K562 (cell line): ENCODE measurements around the gene SVOP. TPM values are rescaled to one million over a fixed set of nuclear protein-coding genes. Genes with fewer than 3 reads are reported as not detected.

ENCODE experiments used
- ATAC-seq: fragments of 200-7000 bp; cut with Tn5 transposase; 3 replicates; pipeline ENCODE4 v1.9.1; 2020; ENCODE audit warnings: moderate library complexity
- BruUV-seq: library from RNA; stranded (reverse); fragments of 400-500 nt; replicated peaks from 2 replicates; lab custom pipeline; 2021; lab: Mats Ljungman, UMichigan
- CTCF ChIA-PET: fragments of 300-600 bp; formaldehyde crosslinking; extraction: SDS; loops from one replicate; lab custom pipeline; 2021; ENCODE audit warnings: low intra/inter-chr PET ratio; lab: Yijun Ruan, JAX
- POLR2A ChIA-PET: fragments of 300-600, 350-650 bp; sonication (Branson Sonifier 250); formaldehyde crosslinking; extraction: SDS; loops from one replicate; lab custom pipeline; 2021; ENCODE audit warnings: antibody characterized with exemption, inconsistent platforms; lab: Yijun Ruan, JAX
- DNase-seq, 4 experiments: peaks; one replicate each; pipeline versions ENCODE4 v3.0.0 to v3.0.0-alpha.2; 2011 to 2018; ENCODE audit warnings: low spot score in 3 of 4, mixed read lengths in 3 of 4; ENCODE audit errors: extremely low read depth in 1 of 4
- FAIRE-seq: peaks from 2 replicates; lab custom pipeline; 2011; peaks lifted over from hg19 to GRCh38; lab: Jason Lieb, UNC
- H2AFZ ChIP-seq: 2 replicates; pipeline ENCODE4 v1.6.0; 2011; ENCODE audit warnings: low read depth, low read length, control low read depth, inconsistent platforms
- H3K27ac ChIP-seq: fragments of 200-600 bp; 3 replicates; pipeline ENCODE4 v1.8.0; 2011; ENCODE audit warnings: low read depth, mild to moderate bottlenecking, control low read depth, inconsistent platforms, low read length, moderate library complexity, mixed read lengths; ENCODE audit errors: extremely low read depth
- H3K27me3 ChIP-seq, 2 experiments: fragments of 300-600 bp in 1 of 2; 2 replicates in 1 of 2; 3 replicates in 1 of 2; pipeline versions ENCODE4 v1.6.0 to v1.8.0; 2011; ENCODE audit warnings: inconsistent platforms in 2 of 2, low read length in 2 of 2, mild to moderate bottlenecking in 1 of 2, mixed read lengths in 1 of 2, moderate library complexity in 1 of 2; ENCODE audit not compliant: control insufficient read depth in 2 of 2, insufficient read depth in 2 of 2
- H3K36me3 ChIP-seq: fragments of 300-600 bp; 3 replicates; pipeline ENCODE4 v1.8.0; 2011; ENCODE audit warnings: mild to moderate bottlenecking, low read length, inconsistent platforms; ENCODE audit not compliant: control insufficient read depth, insufficient read depth
- H3K4me1 ChIP-seq, 2 experiments: fragments of 200-600 bp in 1 of 2; replicated peaks in 1 of 2; 2 replicates in 1 of 2; 3 replicates in 1 of 2; pipeline versions ENCODE4 v1.5.1 to v1.8.0; 2011; ENCODE audit warnings: inconsistent platforms in 2 of 2, low read length in 2 of 2, mild to moderate bottlenecking in 1 of 2, mixed read lengths in 1 of 2, moderate library complexity in 1 of 2; ENCODE audit not compliant: control insufficient read depth in 2 of 2, insufficient read depth in 2 of 2
- H3K4me2 ChIP-seq: 2 replicates; pipeline ENCODE4 v1.6.1; 2011; ENCODE audit warnings: low read length, control low read depth, inconsistent platforms, mixed read lengths; ENCODE audit not compliant: insufficient read depth
- H3K4me3 ChIP-seq: fragments of 200-600 bp; sonication (generic), shearing (Covaris generic); 2 replicates; pipeline ENCODE4 v1.5.1; 2016; ENCODE audit warnings: control low read depth, inconsistent platforms
- H3K79me2 ChIP-seq: fragments of 200-600 bp; 3 replicates; pipeline ENCODE4 v1.8.0; 2011; ENCODE audit warnings: low read length, inconsistent platforms; ENCODE audit not compliant: control insufficient read depth, insufficient read depth
- H3K9ac ChIP-seq, 2 experiments: 2 replicates each; pipeline versions ENCODE4 v1.6.0 to v1.6.1; 2011; ENCODE audit warnings: low read depth in 2 of 2, low read length in 2 of 2, control low read depth in 1 of 2, inconsistent platforms in 1 of 2, mild to moderate bottlenecking in 1 of 2, mixed read lengths in 1 of 2; ENCODE audit not compliant: insufficient read depth in 1 of 2
- H3K9me1 ChIP-seq: one replicate; pipeline ENCODE4 v1.6.0; 2011; ENCODE audit warnings: inconsistent platforms, mild to moderate bottlenecking, low read length, moderate library complexity; ENCODE audit not compliant: control insufficient read depth, insufficient read depth
- H3K9me3 ChIP-seq: replicated peaks from 2 replicates; pipeline ENCODE4 v1.5.1; 2011; ENCODE audit warnings: low read depth, low read length, inconsistent platforms; ENCODE audit not compliant: control insufficient read depth, insufficient read depth
- H4K20me1 ChIP-seq: replicated peaks from 2 replicates; pipeline ENCODE4 v1.6.1; 2011; ENCODE audit warnings: low read length, inconsistent platforms, mixed read lengths; ENCODE audit not compliant: control insufficient read depth, insufficient read depth
- MYBL2 ChIP-seq, 2 experiments: fragments of 450-650 bp in 1 of 2; sonication (generic) in 1 of 2; formaldehyde crosslinking in 1 of 2; IDR thresholded peaks; 2 replicates each; pipeline versions ENCODE4 v1.6.1 to v1.8.1; 2017 to 2022; ENCODE audit warnings: borderline replicate concordance in 1 of 2, inconsistent platforms in 1 of 2, low read depth in 1 of 2, mild to moderate bottlenecking in 1 of 2, missing genetic modification reagents in 1 of 2, moderate library complexity in 1 of 2
- ZNF589 ChIP-seq: fragments of 200-800 bp; sonication (Bioruptor generic); IDR thresholded peaks from 2 replicates; pipeline ENCODE4 v1.6.1; 2016; ENCODE audit warnings: low read depth, missing genetic modification characterization, missing compliant biosample characterization
- ZNF766 ChIP-seq: fragments of 200-800 bp; sonication (Bioruptor generic); conservative IDR thresholded peaks from 2 replicates; pipeline ENCODE4 v1.6.1; 2016; ENCODE audit warnings: missing genetic modification characterization, missing compliant biosample characterization
- WGBS: fragments of 100-300 bp; shearing (Covaris generic); methylation state at CpG from one replicate; pipeline ENCODE4 v1.1.6; 2016; ENCODE audit warnings: low coverage, mixed read lengths; ENCODE audit not compliant: insufficient coverage; ENCODE audit errors: missing lambda C conversion rate; 5-methylcytosine and 5-hydroxymethylcytosine counted together
- in situ Hi-C: fragments of 300-500 bp; cut with MboI; formaldehyde crosslinking; loops from 4 replicates; pipeline ENCODE4 v1.15.0; 2018; ENCODE audit warnings: inconsistent platforms, mixed read lengths
- intact Hi-C: fragments of 100-400 bp; cut with micrococcal nuclease; formaldehyde crosslinking; loops from 2 replicates; pipeline ENCODE4 v1.14.2; 2022
- polyA plus RNA-seq, 8 experiments: library from polyadenylated mRNA; depleted of rRNA in 4 of 8; stranded (reverse) in 5 of 8; unstranded in 3 of 8; fragments of >200 nt; fragmentation: Nextera tagmentation in 2 of 8; fragmentation: Illumina TruSeq in 1 of 8; extraction: Ambion mirVana in 2 of 8; extraction: Trizol in 1 of 8; gene quantifications; 2 replicates each; pipeline versions ENCODE4 v1.2.1 to v1.2.3, GENCODE V29; 2011 to 2014; ENCODE audit warnings: inconsistent platforms in 1 of 8, missing spikeins in 1 of 8
- total RNA-seq, 7 experiments: library from RNA; depleted of rRNA in 6 of 7; stranded (reverse); fragments of >200 nt in 6 of 7; fragmentation: Illumina TruSeq in 2 of 7; extraction: Trizol in 2 of 7; gene quantifications; 2 replicates each; pipeline versions ENCODE4 v1.2.1 to v1.2.3, GENCODE V29; 2011 to 2021; ENCODE audit warnings: low replicate concordance in 1 of 7
- TF ChIP-seq, protein P1 (sequence below): IDR thresholded peaks from 2 replicates; pipeline ENCODE4 v1.6.1; 2011; ENCODE audit warnings: borderline replicate concordance, low read depth, mild to moderate bottlenecking, moderate library complexity, low read length; ENCODE audit not compliant: insufficient read depth, poor library complexity, severe bottlenecking

The SVOP gene
- total and polyA plus RNA-seq, 9 of the 15 experiments (the other 6 are each of a cell fraction or from before 2014, with no cell fraction given) = 0.01 to 0.09 (median 0.06) TPM; not detected in 1

DNA sequence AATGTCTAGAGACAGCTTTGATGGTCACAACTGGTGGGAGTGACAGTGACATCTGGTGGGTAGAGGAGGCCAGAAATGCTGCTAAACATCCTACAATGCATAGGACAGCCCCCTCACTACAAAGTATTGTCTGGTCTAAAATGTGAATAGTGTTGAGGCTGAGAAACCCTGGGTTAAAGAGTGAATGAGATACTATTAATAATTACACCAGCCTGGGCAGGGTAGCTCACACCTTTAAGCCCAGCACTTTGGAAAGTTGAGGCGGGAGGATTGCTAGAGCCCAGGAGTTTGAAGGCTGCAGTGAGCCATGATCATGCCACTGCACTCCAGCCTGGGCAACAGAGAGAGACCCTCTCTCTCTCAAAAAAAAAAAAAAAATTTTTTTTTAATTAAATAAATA is 11.1 kb downstream of the SVOP start:
- no peak overlapping the region for H3K4me3 ChIP-seq
- 0% methylated on average over 1 of the region's 1 CpG for WGBS

More for the DNA sequence above, 11.1 kb downstream of the SVOP start:
- no peak overlapping the region for H3K9ac ChIP-seq
- no peak overlapping the region for H3K27ac ChIP-seq
- CTCF ChIA-PET = no interaction called here
- H3K36me3 ChIP-seq = no peaks in the 10 kb centered on the region
- in situ Hi-C loops = no loop called here
- BruUV-seq = no TSS peak
- no peaks in the 10 kb centered on the region for H3K79me2 ChIP-seq
- H3K9me3 ChIP-seq = no peaks in the 10 kb centered on the region
- TF ChIP-seq ZNF766 (CRISPR knock-in tag) (no peak), ZNF589 (no peak), MYBL2 (IDR thresholded peaks at IDR 0.05; ENCODE audit: low read depth) (no peak), MYBL2 (CRISPR knock-in tag; IDR thresholded peaks at IDR 0.05; ENCODE audit: borderline replicate concordance) (no peak)
- TF ChIP-seq, protein P1, sequence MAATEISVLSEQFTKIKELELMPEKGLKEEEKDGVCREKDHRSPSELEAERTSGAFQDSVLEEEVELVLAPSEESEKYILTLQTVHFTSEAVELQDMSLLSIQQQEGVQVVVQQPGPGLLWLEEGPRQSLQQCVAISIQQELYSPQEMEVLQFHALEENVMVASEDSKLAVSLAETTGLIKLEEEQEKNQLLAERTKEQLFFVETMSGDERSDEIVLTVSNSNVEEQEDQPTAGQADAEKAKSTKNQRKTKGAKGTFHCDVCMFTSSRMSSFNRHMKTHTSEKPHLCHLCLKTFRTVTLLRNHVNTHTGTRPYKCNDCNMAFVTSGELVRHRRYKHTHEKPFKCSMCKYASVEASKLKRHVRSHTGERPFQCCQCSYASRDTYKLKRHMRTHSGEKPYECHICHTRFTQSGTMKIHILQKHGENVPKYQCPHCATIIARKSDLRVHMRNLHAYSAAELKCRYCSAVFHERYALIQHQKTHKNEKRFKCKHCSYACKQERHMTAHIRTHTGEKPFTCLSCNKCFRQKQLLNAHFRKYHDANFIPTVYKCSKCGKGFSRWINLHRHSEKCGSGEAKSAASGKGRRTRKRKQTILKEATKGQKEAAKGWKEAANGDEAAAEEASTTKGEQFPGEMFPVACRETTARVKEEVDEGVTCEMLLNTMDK = no peak
- TF ChIP-seq, all 486 proteins: peak for 0
- H3K27me3 ChIP-seq = peaks cover 6 to 12% of the 10 kb centered on the region in 2 experiments; a peak in 3 of 5 replicates
- H3K9me1 ChIP-seq = no peaks in the 10 kb centered on the region
- no peak for ATAC-seq
- no peak overlapping the region for H2AFZ ChIP-seq
- intact Hi-C loops = loop anchor here (10.0 kb wide), 1 partner anchor 85 kb away; the partner anchor contains the start of genes ALKBH2 and UNG
- POLR2A ChIA-PET = interaction anchor here (0.6 kb wide), 3 partner anchors 60 to 463 kb away, joined by 3 read pairs; no protein-coding TSS in a partner anchor
- no peak overlapping the region for H3K4me2 ChIP-seq
- DNase-seq = no peak
- H4K20me1 ChIP-seq = no peaks in the 10 kb centered on the region
- FAIRE-seq = no peak
- H3K4me1 ChIP-seq = no peaks in the 10 kb centered on the region
